Renal cortex interstitium (tissue), 11 donors: ENCODE results near the gene NXNL1. TPM values are rescaled to one million over a fixed set of nuclear protein-coding genes. Genes with fewer than 3 reads are reported as not detected.

Source experiments
- DNase-seq, 11 donors: peaks; one replicate each; pipeline ENCODE4 v3.0.0-alpha.2; 2013; ENCODE audit warnings: low read depth in 9 of 11, low spot score in 4 of 11; ENCODE audit errors: extremely low read depth in 1 of 11
- polyA plus RNA-seq, 3 donors: library from polyadenylated mRNA; unstranded; fragments of 120-200 nt; gene quantifications; one replicate each; pipeline ENCODE4 v1.2.1, GENCODE V29; 2013; ENCODE audit not compliant: insufficient read length in 3 of 3

The NXNL1 gene
- polyA plus RNA-seq, 3 donors = 0.26 to 0.64 TPM; not detected in 1

GRCh38 chr19:17468302-17469091, 7.8 kb upstream of the NXNL1 start:
- DNase-seq = no peak

GRCh38 chr19:17467471-17468301, 7.0 kb upstream of the NXNL1 start:
- no peak for DNase-seq

GRCh38 chr19:17466487-17466850, 5.7 kb upstream of the NXNL1 start:
- DNase-seq = no peak

GRCh38 chr19:17458970-17459369, 1.8 kb downstream of the NXNL1 start:
- no peak for DNase-seq

GRCh38 chr19:17457616-17458015, 3.1 kb downstream of the NXNL1 start:
- DNase-seq = no peak

- DNase-seq = no peak
Observed at GRCh38 chr19:17456127-17456526, 4.6 kb downstream of the NXNL1 start.

- DNase-seq = no peak
Observed at GRCh38 chr19:17455308-17456123, 5.2 kb downstream of the NXNL1 start.

GRCh38 chr19:17454576-17455071, 6.1 kb downstream of the NXNL1 start:
- DNase-seq = no peak

- no peak for DNase-seq
Observed at GRCh38 chr19:17451820-17452219, 8.9 kb downstream of the NXNL1 start.

GRCh38 chr19:17450264-17451075, 10.3 kb downstream of the NXNL1 start:
- DNase-seq = no peak

- DNase-seq = no peak
Observed at GRCh38 chr19:17448131-17448967, 12.4 kb downstream of the NXNL1 start, which contains the start of gene TMEM221. TSS of gene TMEM221 (minus strand) at chr19:17448668. CDS start at chr19:17448462, 206 bp downstream.

GRCh38 chr19:17447704-17448130, 13.0 kb downstream of the NXNL1 start:
- DNase-seq = no peak

GRCh38 chr19:17445526-17446165, 15.1 kb downstream of the NXNL1 start:
- no peak for DNase-seq

- no peak for DNase-seq
Observed at GRCh38 chr19:17441241-17442021, 19.3 kb downstream of the NXNL1 start.

GRCh38 chr19:17436874-17437267, 23.9 kb downstream of the NXNL1 start:
- no peak for DNase-seq

- DNase-seq = no peak
Observed at GRCh38 chr19:17436094-17436873, 24.4 kb downstream of the NXNL1 start.
